Melanocyte of skin (primary cell): ENCODE measurements around the gene HTR1D. TPM values are rescaled to one million over a fixed set of nuclear protein-coding genes. Genes with fewer than 3 reads are reported as not detected.

Source experiments
- small RNA-seq, 2 donors: library from RNA; depleted of rRNA; stranded (forward); fragments of <200 nt; gene quantifications; one replicate each; pipeline ENCODE3, GENCODE V24; 2012
- total RNA-seq, 2 donors: library from RNA; depleted of rRNA; stranded (reverse); fragments of >200 nt; gene quantifications; 2 replicates each; pipeline ENCODE4 v1.2.3, GENCODE V29; 2012

The HTR1D gene
- not detected for total RNA-seq

DNA sequence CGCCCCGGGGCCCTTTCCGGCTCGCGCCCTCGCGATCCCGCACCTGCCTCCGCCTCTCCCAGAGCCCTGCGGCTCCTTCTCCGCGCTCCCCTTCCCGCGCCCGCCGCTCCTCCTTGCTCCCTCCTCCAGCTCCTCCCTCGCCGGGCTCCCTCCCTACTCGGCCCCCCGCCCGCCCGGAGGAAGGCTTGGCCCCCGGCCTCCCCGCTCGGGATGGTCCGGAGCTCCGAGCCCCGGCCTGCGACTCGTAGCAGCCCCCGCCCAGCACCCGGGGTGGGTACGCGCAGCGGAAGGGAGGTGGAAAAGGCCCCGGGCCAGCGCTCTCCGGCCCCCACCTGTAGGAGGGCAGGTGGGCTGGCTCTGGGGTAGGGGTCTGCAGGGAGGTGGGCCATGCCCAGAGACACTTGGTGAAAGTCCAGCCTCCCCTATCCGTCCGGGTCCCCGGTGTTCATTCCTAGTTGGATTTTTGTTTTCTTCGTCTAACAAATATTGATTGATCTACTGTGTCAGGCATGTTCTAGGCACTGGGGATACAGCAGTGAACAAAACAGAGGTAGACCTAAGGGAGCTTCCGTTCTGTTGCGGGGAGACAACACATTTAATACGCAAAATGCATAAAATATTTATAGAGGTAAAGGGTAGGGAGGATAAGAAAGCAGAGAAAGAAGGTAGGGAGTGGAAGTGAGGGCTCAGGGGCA, at the start of gene HTR1D:
Gene HTR1D (minus strand): TSS at position 82 of the 695 bp plus-strand sequence. CDS start 23,283 bp downstream, outside the sequence.

DNA sequence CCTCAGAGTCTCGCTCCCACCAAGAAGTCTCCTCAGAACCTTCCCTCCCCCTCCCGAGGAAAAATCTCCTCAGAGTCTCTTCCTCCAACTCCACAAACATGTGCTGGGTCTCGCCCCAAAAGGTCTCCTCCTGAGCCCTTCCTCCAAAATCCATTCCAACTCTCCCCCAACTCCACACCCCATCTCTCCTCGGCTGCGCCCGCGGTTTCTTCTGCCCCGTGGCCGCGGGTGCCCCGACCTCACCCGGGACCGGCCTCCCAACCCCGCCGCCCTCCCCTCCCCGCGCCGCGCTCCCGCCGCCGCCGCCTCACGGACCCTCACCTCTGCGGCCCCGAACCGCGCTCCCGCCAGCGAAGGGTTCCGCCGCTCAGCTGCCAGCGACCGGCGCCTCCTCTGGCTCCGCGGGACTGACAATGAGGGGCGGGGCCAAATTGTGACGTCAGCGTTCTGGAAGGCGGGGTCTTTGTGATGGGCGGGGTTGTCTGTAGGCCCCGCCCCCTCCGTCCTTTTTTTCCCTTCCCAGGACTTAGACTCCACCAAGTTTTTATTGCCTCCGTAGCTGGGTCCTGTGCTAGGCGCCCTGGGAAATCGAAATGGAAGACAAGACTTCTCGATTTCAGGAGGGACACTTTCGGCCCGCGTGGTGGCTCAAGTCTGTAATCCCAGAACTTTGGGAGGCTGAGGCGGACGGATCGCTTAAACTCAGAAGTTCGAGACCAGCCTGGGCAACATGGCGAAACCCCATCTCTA, 48.7 kb downstream of the HTR1D start, which contains the start of gene LUZP1:
Gene LUZP1 (minus strand): TSS at position 412 of the 750 bp plus-strand sequence.

Small RNA genes lying within 50 kb of the gene (small RNA-seq; reads per million reads assigned to genes)
- gene RNU6-135P (0 reads per million in 2 donors), gene RNU6-514P (0 reads per million in 2 donors)

Other genes with a start within 250 kb of the HTR1D start
- gene LACTBL1, start 244.6 kb downstream of the HTR1D start, total RNA-seq = not detected
- gene TEX46, start 201.7 kb downstream of the HTR1D start, total RNA-seq = not detected
- gene KDM1A, start 198.0 kb downstream of the HTR1D start, total RNA-seq = 10 to 100 TPM; 65.7 to 88.9 TPM
- gene LUZP1, start 48.6 kb downstream of the HTR1D start, total RNA-seq = 10 to 100 TPM; 22.4 to 29.3 TPM
- gene HNRNPR, start 126.8 kb upstream of the HTR1D start, total RNA-seq = 10 to 100 TPM; 59.5 to 92.2 TPM
- gene ZNF436, start 152.3 kb upstream of the HTR1D start, total RNA-seq = 10 to 100 TPM; 10.7 to 13.1 TPM
- gene TCEA3, start 207.2 kb upstream of the HTR1D start, total RNA-seq = 1 to 10 TPM in 1 of 2 donors, under 1 TPM in 1; 1.00 to 1.4 TPM